K562 (cell line): ENCODE results near the gene MEF2D. TPM values are rescaled to one million over a fixed set of nuclear protein-coding genes. Genes with fewer than 3 reads are reported as not detected.

Experiments
- ATF6 ChIP-seq: sonication (generic); formaldehyde crosslinking; IDR thresholded peaks from 2 replicates; pipeline ENCODE4 v1.4.0; 2020; ENCODE audit warnings: mild to moderate bottlenecking, missing genetic modification reagents
- E2F3 ChIP-seq: fragments of 250-450 bp; sonication (Bioruptor Pico); IDR thresholded peaks from 2 replicates; pipeline ENCODE4 v1.4.0; 2020; ENCODE audit warnings: mild to moderate bottlenecking
- EP300 ChIP-seq: IDR thresholded peaks from 2 replicates; pipeline ENCODE4 v1.6.1; 2012; ENCODE audit warnings: low read length, improper control_type of control experiment
- FOXA3 ChIP-seq, 2 experiments: fragments of 450-650 bp in 1 of 2; sonication (generic) in 1 of 2; formaldehyde crosslinking; IDR thresholded peaks in 1 of 2; conservative IDR thresholded peaks in 1 of 2; 2 replicates each; pipeline versions ENCODE4 v1.4.0 to v1.8.0; 2020 to 2022; ENCODE audit warnings: mild to moderate bottlenecking in 2 of 2, missing genetic modification reagents in 1 of 2
- FOXP4 ChIP-seq: sonication (generic); formaldehyde crosslinking; IDR thresholded peaks from 2 replicates; pipeline ENCODE4 v1.8.0; 2022; ENCODE audit warnings: mild to moderate bottlenecking, missing genetic modification reagents, borderline replicate concordance
- GABPB2 ChIP-seq: fragments of 250-450 bp; sonication (Bioruptor Pico); conservative IDR thresholded peaks from 2 replicates; pipeline ENCODE4 v1.5.1; 2021; ENCODE audit warnings: mild to moderate bottlenecking
- KLF6 ChIP-seq: fragments of 250-450 bp; sonication (Bioruptor Pico); IDR thresholded peaks from 2 replicates; pipeline ENCODE4 v1.4.0; 2020; ENCODE audit warnings: mild to moderate bottlenecking, moderate library complexity, borderline replicate concordance
- L3MBTL2 ChIP-seq: fragments of 450-650 bp; IDR thresholded peaks from 2 replicates; pipeline ENCODE4 v1.6.1; 2016; ENCODE audit warnings: mild to moderate bottlenecking, moderate library complexity
- MAFF ChIP-seq: IDR thresholded peaks from 2 replicates; pipeline ENCODE4 v1.6.1; 2012; ENCODE audit warnings: low read length, improper control_type of control experiment
- MAFG ChIP-seq: fragments of 450-650 bp; conservative IDR thresholded peaks from 2 replicates; pipeline ENCODE4 v1.6.1; 2016; ENCODE audit warnings: missing genetic modification characterization, missing compliant biosample characterization
- MIER1 ChIP-seq: fragments of 450-650 bp; IDR thresholded peaks from 2 replicates; pipeline ENCODE4 v1.6.1; 2016; ENCODE audit warnings: antibody characterized with exemption, mild to moderate bottlenecking, low read depth
- RBFOX2 ChIP-seq: fragments of 200-400 bp; formaldehyde crosslinking; IDR thresholded peaks from 2 replicates; pipeline ENCODE4 v1.6.1; 2017; ENCODE audit warnings: low read depth, mild to moderate bottlenecking, low read length, moderate library complexity
- SMAD4 ChIP-seq: fragments of 250-450 bp; sonication (Bioruptor Pico); conservative IDR thresholded peaks from 2 replicates; pipeline ENCODE4 v1.8.0; 2021; ENCODE audit warnings: inconsistent platforms, mild to moderate bottlenecking, moderate library complexity
- SMARCE1 ChIP-seq: fragments of 450-650 bp; IDR thresholded peaks from 2 replicates; pipeline ENCODE4 v1.7.1; 2016; ENCODE audit warnings: mild to moderate bottlenecking
- SRSF1 ChIP-seq: fragments of 200-400 bp; formaldehyde crosslinking; IDR thresholded peaks from 2 replicates; pipeline ENCODE4 v1.6.1; 2017; ENCODE audit warnings: mild to moderate bottlenecking, low read depth, low read length, moderate library complexity
- SRSF3 ChIP-seq: fragments of 200-400 bp; formaldehyde crosslinking; IDR thresholded peaks from 2 replicates; pipeline ENCODE4 v1.6.1; 2016; ENCODE audit warnings: mild to moderate bottlenecking, low read length, moderate library complexity; ENCODE audit not compliant: insufficient read depth
- XRCC3 ChIP-seq: fragments of 450-650 bp; IDR thresholded peaks from 2 replicates; pipeline ENCODE4 v1.6.1; 2017; ENCODE audit warnings: mild to moderate bottlenecking, moderate library complexity
- ZNF444 ChIP-seq: fragments of 250-450 bp; sonication (Bioruptor Pico); IDR thresholded peaks from 2 replicates; pipeline ENCODE4 v1.4.0; 2020; ENCODE audit warnings: mild to moderate bottlenecking, moderate library complexity
- ZNF511 ChIP-seq: sonication (generic); formaldehyde crosslinking; IDR thresholded peaks from 2 replicates; pipeline ENCODE4 v1.8.0; 2022; ENCODE audit warnings: mild to moderate bottlenecking, missing genetic modification reagents
- ZNF57 ChIP-seq: fragments of 450-650 bp; formaldehyde crosslinking; IDR thresholded peaks from 2 replicates; pipeline ENCODE4 v1.4.0; 2020; ENCODE audit warnings: mild to moderate bottlenecking, moderate library complexity
- polyA plus RNA-seq, 8 experiments: library from polyadenylated mRNA; depleted of rRNA in 4 of 8; stranded (reverse) in 5 of 8; unstranded in 3 of 8; fragments of >200 nt; fragmentation: Nextera tagmentation in 2 of 8; fragmentation: Illumina TruSeq in 1 of 8; extraction: Ambion mirVana in 2 of 8; extraction: Trizol in 1 of 8; gene quantifications; 2 replicates each; pipeline versions ENCODE4 v1.2.1 to v1.2.3, GENCODE V29; 2011 to 2014; ENCODE audit warnings: inconsistent platforms in 1 of 8, missing spikeins in 1 of 8
- total RNA-seq, 7 experiments: library from RNA; depleted of rRNA in 6 of 7; stranded (reverse); fragments of >200 nt in 6 of 7; fragmentation: Illumina TruSeq in 2 of 7; extraction: Trizol in 2 of 7; gene quantifications; 2 replicates each; pipeline versions ENCODE4 v1.2.1 to v1.2.3, GENCODE V29; 2011 to 2021; ENCODE audit warnings: low replicate concordance in 1 of 7

MEF2D gene
- total and polyA plus RNA-seq, 9 of the 15 experiments (the other 6 are each of a cell fraction or from before 2014, with no cell fraction given), result 0.10 to 19.5 (median 2.6) TPM

- TF ChIP-seq MAFF (no peak), EP300 (peak; percentile 69), GABPB2 (CRISPR knock-in tag) (no peak), ZNF511 (CRISPR knock-in tag) (peak; percentile 57; the same call in 1 of the 2 replicates), ZNF444 (CRISPR knock-in tag) (no peak), MAFG (tag) (no peak; the same call in 1 of the 2 replicates), KLF6 (CRISPR knock-in tag) (peak; percentile 26; the same call in 1 of the 2 replicates), SMAD4 (CRISPR knock-in tag) (peak; percentile 87), L3MBTL2 (peak; percentile 100), ZNF57 (CRISPR knock-in tag) (no peak), SRSF3 (no peak), E2F3 (CRISPR knock-in tag) (0 out of 2 replicates have a peak, but pooled peaks have one; percentile 29), FOXA3 (CRISPR knock-in tag; conservative IDR thresholded peaks at IDR 0.05 in 1 of 2, IDR thresholded peaks at IDR 0.05 in 1 of 2) (peak in 1 of 2 experiments; percentile 78; a peak in 2 of 4 replicates), SRSF1 (no peak), ATF6 (CRISPR knock-in tag) (peak; percentile 87; the same call in 1 of the 2 replicates), RBFOX2 (peak; percentile 72), SMARCE1 (peak; percentile 50), XRCC3 (no peak), MIER1 (0 out of 2 replicates have a peak, but pooled peaks have one; percentile 54), FOXP4 (0 out of 2 replicates have a peak, but pooled peaks have one; percentile 69)
- TF ChIP-seq, all 486 proteins: peak for 177
These were observed 4.5 kb upstream of the MEF2D start (continued) for GRCh38 chr1:156504821-156505678.
